Nasal cavity respiratory epithelium epithelial cell of viscerocranial mucosa (primary cell): ENCODE results near the gene GDAP1L1. TPM values are rescaled to one million over a fixed set of nuclear protein-coding genes. Genes with fewer than 3 reads are reported as not detected.

Experiments used
- total RNA-seq: library from RNA; depleted of rRNA; stranded (reverse); fragments of >200 nt; gene quantifications from 2 replicates; pipeline ENCODE4 v1.2.3, GENCODE V29; 2014

GDAP1L1 gene
- not detected in 2 replicates for total RNA-seq

GRCh38 chr20:44247131-44247571, at the start of gene GDAP1L1:
Gene GDAP1L1 (plus strand): TSS chr20:44247308. CDS start chr20:44247335, 27 bp downstream.

GRCh38 chr20:44210406-44211176, 36.5 kb upstream of the GDAP1L1 start, which contains the start of gene OSER1:
Gene OSER1 (minus strand): TSS chr20:44210771. CDS start chr20:44206957, 3,814 bp downstream.

GRCh38 chr20:44310664-44311639, 63.8 kb downstream of the GDAP1L1 start, which contains the start of gene FITM2:
Gene FITM2 (minus strand): TSS chr20:44311202. CDS start chr20:44311148, 54 bp downstream.

Other genes with a start within 250 kb of the GDAP1L1 start
- 0.68 and 4.1 TPM in 2 replicates for gene JPH2, start 60.1 kb upstream of the GDAP1L1 start, total RNA-seq
- 41.8 and 71.1 TPM in 2 replicates for gene OSER1, start 36.5 kb upstream of the GDAP1L1 start, total RNA-seq
- gene FITM2, start 63.9 kb downstream of the GDAP1L1 start, total RNA-seq = 6.8 and 7.5 TPM in 2 replicates
- not detected in 2 replicates for gene R3HDML, start 89.7 kb downstream of the GDAP1L1 start, total RNA-seq
- not detected in 2 replicates for gene HNF4A, start 108.4 kb downstream of the GDAP1L1 start, total RNA-seq
- 15.7 and 27.3 TPM in 2 replicates for gene TTPAL, start 228.6 kb downstream of the GDAP1L1 start, total RNA-seq